GM12892 (cell line): ENCODE measurements around the gene PCDHGC3.

ENCODE experiments used
- POLR2A ChIP-seq: IDR thresholded peaks from 2 replicates; pipeline ENCODE4 v1.6.1; 2011; ENCODE audit warnings: low read depth, low read length, control low read depth
- POLR2AphosphoS5 ChIP-seq: IDR thresholded peaks from 2 replicates; pipeline ENCODE4 v1.6.1; 2011; ENCODE audit warnings: low read depth, low read length, control low read depth

DNA sequence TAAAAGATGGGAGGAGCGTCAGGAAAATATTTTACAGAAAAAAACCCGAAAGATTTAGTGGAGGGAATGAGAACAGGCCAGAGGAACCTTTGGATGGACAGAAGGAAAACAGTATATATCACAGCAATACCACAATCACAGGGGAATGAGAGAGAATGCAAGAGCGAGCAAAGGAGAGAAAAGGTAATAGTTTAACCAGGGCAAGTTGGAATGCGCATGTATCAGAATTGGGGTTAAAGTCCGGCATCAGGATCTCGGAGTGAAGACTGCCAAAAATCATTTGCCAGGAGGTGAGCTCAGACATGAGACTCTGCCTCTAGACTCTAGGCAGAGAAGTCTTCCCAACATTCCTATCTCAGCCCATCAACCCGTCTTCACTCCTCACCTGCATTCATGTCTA is 49.9 kb downstream of the PCDHGC3 start:
- TF ChIP-seq POLR2AphosphoS5 (no peak), POLR2A (no peak)
